Neural progenitor cell (in vitro differentiated cells): ENCODE results near the gene ALK. TPM values are rescaled to one million over a fixed set of nuclear protein-coding genes. Genes with fewer than 3 reads are reported as not detected.

Source experiments
- DNase-seq: peaks from one replicate; pipeline ENCODE4 v3.0.0-alpha.2; 2016; ENCODE audit warnings: low spot score
- H2AFZ ChIP-seq: fragments of 200-600 bp; sonication (generic); replicated peaks from 2 replicates; pipeline ENCODE4 v1.6.1; 2016; ENCODE audit warnings: antibody characterized with exemption
- H3F3A ChIP-seq: fragments of 200-600 bp; sonication (generic); 2 replicates; pipeline ENCODE4 v1.6.1; 2016; ENCODE audit warnings: antibody characterized with exemption, low read depth
- H3K27ac ChIP-seq: fragments of 200-600 bp; sonication (generic); 2 replicates; pipeline ENCODE4 v1.5.1; 2016; ENCODE audit warnings: mild to moderate bottlenecking
- H3K27me3 ChIP-seq: fragments of 200-600 bp; sonication (generic); 2 replicates; pipeline ENCODE4 v1.6.1; 2016; ENCODE audit warnings: mild to moderate bottlenecking, moderate library complexity
- H3K36me3 ChIP-seq: fragments of 200-600 bp; sonication (generic); 2 replicates; pipeline ENCODE4 v1.5.1; 2016
- H3K4me1 ChIP-seq: fragments of 200-600 bp; sonication (generic); 2 replicates; pipeline ENCODE4 v1.6.1; 2016; ENCODE audit warnings: mixed run types
- H3K4me2 ChIP-seq: fragments of 200-600 bp; sonication (generic); 2 replicates; pipeline ENCODE4 v1.6.1; 2016
- H3K4me3 ChIP-seq: fragments of 200-600 bp; sonication (generic); 2 replicates; pipeline ENCODE4 v1.5.1; 2016
- H3K79me2 ChIP-seq: fragments of 200-600 bp; sonication (generic); 2 replicates; pipeline ENCODE4 v1.6.1; 2016; ENCODE audit warnings: low read depth
- H3K9ac ChIP-seq: fragments of 200-600 bp; sonication (generic); 2 replicates; pipeline ENCODE4 v1.6.1; 2016
- H3K9me3 ChIP-seq: fragments of 200-600 bp; sonication (generic); 2 replicates; pipeline ENCODE4 v1.5.1; 2016; ENCODE audit warnings: low read depth
- H4K20me1 ChIP-seq: fragments of 200-600 bp; sonication (generic); 2 replicates; pipeline ENCODE4 v1.6.1; 2016; ENCODE audit warnings: low read depth
- H3K27ac Mint-ChIP-seq: 3 replicates; pipeline ENCODE4 v1.8.0; 2021; ENCODE audit warnings: mixed read lengths
- H3K27me3 Mint-ChIP-seq: 2 replicates; pipeline ENCODE4 v1.8.0; 2022; ENCODE audit warnings: low read depth, mild to moderate bottlenecking, inconsistent platforms, moderate library complexity, mixed read lengths; ENCODE audit not compliant: insufficient read depth
- H3K36me3 Mint-ChIP-seq: 3 replicates; pipeline ENCODE4 v1.8.0; 2021; ENCODE audit warnings: mixed read lengths
- H3K4me1 Mint-ChIP-seq: 3 replicates; pipeline ENCODE4 v1.8.0; 2021; ENCODE audit warnings: mixed read lengths
- H3K4me3 Mint-ChIP-seq: 3 replicates; pipeline ENCODE4 v1.8.0; 2021; ENCODE audit warnings: mild to moderate bottlenecking, moderate library complexity, mixed read lengths
- H3K9me3 Mint-ChIP-seq: 3 replicates; pipeline ENCODE4 v1.8.0; 2020; ENCODE audit warnings: mixed read lengths
- CTCF ChIP-seq: fragments of 200-600 bp; sonication (generic); IDR thresholded peaks from 2 replicates; pipeline ENCODE4 v1.5.1; 2017; ENCODE audit warnings: antibody characterized with exemption, mild to moderate bottlenecking
- EZH2 ChIP-seq: fragments of 200-600 bp; sonication (generic); IDR thresholded peaks from 2 replicates; pipeline ENCODE4 v1.6.1; 2017; ENCODE audit warnings: antibody characterized with exemption, mild to moderate bottlenecking, moderate library complexity
- EZH2phosphoT487 ChIP-seq: fragments of 200-600 bp; sonication (generic); IDR thresholded peaks from 2 replicates; pipeline ENCODE4 v1.6.1; 2017; ENCODE audit warnings: antibody characterized with exemption
- total RNA-seq: library from RNA; depleted of rRNA; stranded (reverse); fragments of >200 nt; gene quantifications from 2 replicates; pipeline ENCODE4 v1.2.3, GENCODE V29; 2015; ENCODE audit warnings: low replicate concordance

The ALK gene
- total RNA-seq, 1 donor from 2014 or later, result not detected

GRCh38 chr2:29242621-29243375 is 678.6 kb downstream of the ALK start:
- no peak overlapping the region for H3K4me3 ChIP-seq
- no peaks in the 10 kb centered on the region for H3K36me3 ChIP-seq
- H3F3A ChIP-seq, result no peaks in the 10 kb centered on the region
- H3K9me3 ChIP-seq, result no peaks in the 10 kb centered on the region
- Mint-ChIP-seq H3K9me3 (no peaks in the 10 kb centered on the region), H3K4me1 (peaks cover 3% of the 10 kb centered on the region), H3K27me3 (peaks cover 19% of the 10 kb centered on the region), H3K27ac (no peak overlapping the region), H3K4me3 (no peak overlapping the region), H3K36me3 (no peaks in the 10 kb centered on the region)
- no peak overlapping the region for H3K27ac ChIP-seq
- H3K4me2 ChIP-seq, result no peak overlapping the region
- no peak overlapping the region for H2AFZ ChIP-seq
- H3K9ac ChIP-seq, result no peak overlapping the region
- no peaks in the 10 kb centered on the region for H4K20me1 ChIP-seq
- TF ChIP-seq EZH2phosphoT487 (no peak), CTCF (no peak), EZH2 (no peak)
- no peak for DNase-seq
- no peaks in the 10 kb centered on the region for H3K4me1 ChIP-seq
- no peaks in the 10 kb centered on the region for H3K79me2 ChIP-seq
- no peaks in the 10 kb centered on the region for H3K27me3 ChIP-seq

GRCh38 chr2:29241955-29242565 is 679.3 kb downstream of the ALK start:
- Mint-ChIP-seq H3K36me3 (no peaks in the 10 kb centered on the region), H3K4me1 (peaks cover 3% of the 10 kb centered on the region), H3K27ac (no peak overlapping the region), H3K27me3 (peaks cover 19% of the 10 kb centered on the region), H3K9me3 (no peaks in the 10 kb centered on the region), H3K4me3 (no peak overlapping the region)
- Histone ChIP-seq H3K4me1 (no peaks in the 10 kb centered on the region), H3K9me3 (no peaks in the 10 kb centered on the region), H3K4me2 (no peak overlapping the region), H3K4me3 (no peak overlapping the region), H3K27me3 (no peaks in the 10 kb centered on the region), H2AFZ (no peak overlapping the region), H4K20me1 (no peaks in the 10 kb centered on the region), H3K27ac (no peak overlapping the region), H3F3A (no peaks in the 10 kb centered on the region), H3K36me3 (no peaks in the 10 kb centered on the region), H3K79me2 (no peaks in the 10 kb centered on the region), H3K9ac (no peak overlapping the region)
- no peak for DNase-seq
- TF ChIP-seq EZH2 (no peak), CTCF (no peak), EZH2phosphoT487 (no peak)

GRCh38 chr2:29241341-29241740 is 680.0 kb downstream of the ALK start:
- Histone ChIP-seq H3K9ac (no peak overlapping the region), H3K79me2 (no peaks in the 10 kb centered on the region), H3K4me2 (no peak overlapping the region), H3F3A (no peaks in the 10 kb centered on the region), H3K4me1 (no peaks in the 10 kb centered on the region), H3K27me3 (no peaks in the 10 kb centered on the region), H4K20me1 (no peaks in the 10 kb centered on the region), H3K27ac (no peak overlapping the region), H2AFZ (no peak overlapping the region), H3K9me3 (no peaks in the 10 kb centered on the region), H3K4me3 (no peak overlapping the region), H3K36me3 (no peaks in the 10 kb centered on the region)
- no peaks in the 10 kb centered on the region for H3K36me3 Mint-ChIP-seq
- no peaks in the 10 kb centered on the region for H3K9me3 Mint-ChIP-seq
- H3K4me1 Mint-ChIP-seq, result peaks cover under 1% of the 10 kb centered on the region
- no peak for DNase-seq
- no peak for TF ChIP-seq CTCF
- TF ChIP-seq EZH2, result no peak
- TF ChIP-seq EZH2phosphoT487, result no peak
- peaks cover 17% of the 10 kb centered on the region for H3K27me3 Mint-ChIP-seq
- no peak overlapping the region for H3K27ac Mint-ChIP-seq
- H3K4me3 Mint-ChIP-seq, result no peak overlapping the region
